ENCODE results near the gene CLTRN.

CLTRN gene

DNA sequence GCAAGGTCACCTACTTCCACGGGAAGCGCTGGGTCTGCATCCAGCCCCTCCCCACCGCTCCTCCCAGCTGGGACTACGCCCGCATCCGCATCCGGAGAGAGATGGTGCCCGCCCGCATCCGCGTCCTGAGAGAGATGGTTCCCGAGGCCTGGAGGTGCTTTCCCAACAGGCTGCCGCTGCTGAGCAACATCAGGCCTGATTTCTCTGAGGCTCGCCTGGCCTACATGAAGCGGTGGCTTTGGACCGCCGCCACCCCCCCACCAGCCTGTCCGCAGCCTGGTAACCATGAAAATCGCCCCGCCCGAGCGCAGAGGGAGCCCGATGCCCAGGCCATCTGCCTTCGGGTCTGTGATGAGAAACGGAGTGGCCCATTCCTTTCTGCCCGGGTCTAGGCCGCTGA is 18.1 kb downstream of the CLTRN start:
- DNase-seq: no peak

DNA sequence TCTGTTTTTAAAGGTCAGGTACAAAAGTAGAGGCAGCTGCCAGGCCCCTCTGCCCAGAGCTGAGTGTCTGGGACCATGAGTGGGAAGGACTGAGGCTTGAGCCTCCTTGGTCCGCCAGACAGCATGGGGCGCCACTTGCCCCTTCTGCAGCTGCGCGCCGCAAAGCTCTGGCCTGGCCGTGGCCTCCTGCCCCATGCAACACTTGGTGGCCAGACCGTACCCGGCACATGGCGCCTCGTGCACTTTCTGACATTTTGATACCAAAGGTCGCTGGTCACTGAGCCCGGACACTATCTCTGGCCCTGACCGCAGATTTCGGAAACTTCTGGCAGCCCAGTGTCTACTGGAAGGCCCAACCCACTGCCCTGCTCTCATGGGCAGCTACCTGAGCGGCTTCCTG is 18.6 kb downstream of the CLTRN start:
- DNase-seq: no peak

GRCh38 chrX:15645266-15645665 is 19.3 kb downstream of the CLTRN start:
- no peak for DNase-seq

DNA sequence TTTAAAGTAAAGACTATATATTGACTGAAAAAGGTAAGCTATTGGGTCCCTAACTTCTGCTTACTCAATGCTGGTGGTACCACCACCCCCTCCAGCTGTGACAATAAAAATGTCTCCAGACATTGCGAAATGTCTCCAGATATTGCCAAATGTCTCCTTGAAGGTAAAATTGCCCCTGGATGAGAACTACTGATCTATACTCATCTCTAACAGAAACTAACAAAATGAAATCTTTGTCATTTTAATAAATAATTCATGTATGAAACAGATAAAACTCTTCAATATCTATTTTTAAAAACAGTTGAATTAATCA is 20.1 kb downstream of the CLTRN start:
- DNase-seq: no peak

DNA sequence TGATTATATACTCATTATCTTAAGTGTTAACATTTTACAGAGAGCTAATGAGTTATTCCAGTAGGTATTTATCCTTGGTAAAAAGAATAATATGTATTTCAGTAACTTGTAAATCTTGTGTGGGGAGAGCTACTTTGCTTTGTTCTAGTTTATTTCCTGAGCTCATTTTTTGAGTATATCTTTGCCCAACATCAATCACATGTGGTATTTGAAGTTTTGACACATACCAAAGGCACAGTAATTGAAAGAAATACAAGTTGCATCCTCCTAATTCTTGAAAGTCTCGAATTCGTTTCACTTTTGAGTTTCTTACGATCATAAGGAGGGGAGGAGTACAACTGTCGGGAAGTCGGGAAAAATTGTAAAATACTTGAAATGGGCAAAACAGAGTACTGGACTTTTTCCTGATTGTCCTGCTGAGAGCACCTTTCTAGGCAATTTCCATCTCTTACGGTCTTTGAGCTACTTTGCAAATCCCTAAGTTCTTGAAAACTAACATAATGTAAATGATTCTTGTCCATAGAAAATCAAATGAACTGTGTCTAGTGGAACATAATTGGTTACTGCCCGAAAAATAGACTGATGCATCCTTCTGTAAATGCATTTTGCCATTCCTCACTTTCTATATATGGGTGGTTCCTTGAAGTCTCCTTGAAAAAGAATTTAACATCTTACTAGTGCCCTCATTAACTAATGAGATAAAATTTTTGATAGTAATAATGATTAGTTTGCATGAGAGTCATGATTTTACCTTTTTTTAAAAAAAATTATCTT is 20.6 kb downstream of the CLTRN start:
- DNase-seq: no peak

DNA sequence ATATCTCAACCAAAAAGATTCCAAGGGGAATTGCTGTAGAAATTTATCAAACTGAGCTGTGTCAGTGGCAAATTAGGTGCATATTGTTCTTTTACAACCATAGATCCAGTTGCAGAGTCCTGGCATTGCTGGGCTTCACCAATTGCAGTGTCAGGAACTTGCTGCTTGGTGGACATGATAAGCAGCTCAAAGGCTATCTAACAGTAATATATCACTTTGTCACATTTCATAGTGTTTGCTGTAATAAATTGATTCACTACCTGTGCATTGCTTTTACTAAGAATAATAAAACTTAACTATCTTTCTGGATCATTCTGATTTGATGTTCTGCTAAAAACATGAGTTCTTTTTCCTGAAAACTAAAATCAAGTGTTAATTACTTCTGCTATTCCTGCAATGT is 33.0 kb downstream of the CLTRN start:
- DNase-seq: no peak

GRCh38 chrX:15623054-15623453 is 41.6 kb downstream of the CLTRN start:
- no peak for DNase-seq

DNA sequence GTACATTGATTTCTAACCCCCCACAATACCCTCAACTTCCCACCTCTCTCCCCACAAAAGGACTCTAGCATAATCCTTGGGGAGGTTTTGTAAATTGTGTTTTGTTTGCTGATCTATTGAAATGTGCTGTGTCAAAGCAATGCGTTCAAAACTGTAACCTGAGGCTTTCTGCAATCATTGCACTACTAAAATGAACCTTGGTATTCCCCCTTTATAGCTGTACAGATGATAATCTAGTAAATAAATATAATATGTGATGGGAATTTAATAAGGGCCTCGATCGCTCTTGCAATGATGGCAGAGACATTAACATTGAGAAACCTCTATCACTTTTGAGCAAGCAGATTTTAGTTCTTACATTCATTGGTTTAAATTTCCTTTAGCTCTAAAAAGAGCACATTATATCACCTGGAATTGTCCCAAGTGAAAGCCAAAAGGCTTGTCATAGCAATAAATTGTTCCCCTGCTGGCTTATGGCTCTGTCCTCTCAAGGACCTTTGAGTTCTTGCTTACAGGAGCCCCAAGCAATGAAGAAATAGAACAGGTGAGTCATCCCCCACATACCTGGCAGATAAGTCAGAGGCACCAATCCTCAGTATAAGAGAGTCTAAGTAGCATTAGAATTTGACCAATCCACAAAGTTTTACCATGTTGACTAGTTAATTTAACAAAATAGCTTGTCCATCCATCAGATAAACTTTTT is 45.4 kb downstream of the CLTRN start:
- DNase-seq: peak; percentile 18

GRCh38 chrX:15617111-15617510 is 47.5 kb downstream of the CLTRN start:
- DNase-seq: no peak

DNA sequence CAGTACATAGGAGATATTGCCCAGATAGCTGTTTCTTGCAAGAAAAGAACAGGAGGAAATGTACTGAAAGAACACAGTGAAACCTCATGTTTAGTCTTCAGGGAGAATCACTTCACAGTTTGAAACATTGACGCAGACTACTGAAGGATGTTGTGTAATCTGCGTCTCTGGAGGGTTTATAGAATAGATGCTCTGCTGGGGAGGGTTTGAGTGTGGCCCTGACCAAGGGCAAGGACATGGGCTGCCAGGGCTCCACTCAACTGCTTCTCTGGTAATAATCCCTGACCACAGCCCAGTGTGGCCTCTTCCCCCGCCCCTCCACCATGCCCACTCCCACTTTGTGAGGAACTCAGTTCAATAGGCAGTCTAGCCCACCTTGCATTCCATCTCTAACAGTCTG is 48.1 kb downstream of the CLTRN start:
- no peak for DNase-seq

DNA sequence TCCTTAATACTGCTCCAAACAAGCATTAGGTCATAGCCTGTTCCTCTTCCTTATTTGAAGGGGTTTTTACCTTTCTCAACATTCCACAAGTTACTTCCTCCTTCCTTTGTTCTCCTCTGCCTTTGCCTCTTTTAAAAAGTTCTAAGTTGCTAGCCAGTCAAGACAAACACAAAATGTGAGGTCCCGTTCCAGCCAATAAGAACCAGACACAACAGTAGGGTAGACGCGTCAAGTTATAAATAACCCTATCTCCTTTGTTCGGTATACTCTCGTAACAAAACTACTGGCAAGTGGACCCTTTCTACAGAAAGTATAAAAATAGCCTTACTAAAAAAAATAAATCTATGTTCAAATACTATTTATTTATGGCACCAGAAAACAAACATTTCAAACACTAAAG is 57.5 kb downstream of the CLTRN start:
- DNase-seq: no peak

DNA sequence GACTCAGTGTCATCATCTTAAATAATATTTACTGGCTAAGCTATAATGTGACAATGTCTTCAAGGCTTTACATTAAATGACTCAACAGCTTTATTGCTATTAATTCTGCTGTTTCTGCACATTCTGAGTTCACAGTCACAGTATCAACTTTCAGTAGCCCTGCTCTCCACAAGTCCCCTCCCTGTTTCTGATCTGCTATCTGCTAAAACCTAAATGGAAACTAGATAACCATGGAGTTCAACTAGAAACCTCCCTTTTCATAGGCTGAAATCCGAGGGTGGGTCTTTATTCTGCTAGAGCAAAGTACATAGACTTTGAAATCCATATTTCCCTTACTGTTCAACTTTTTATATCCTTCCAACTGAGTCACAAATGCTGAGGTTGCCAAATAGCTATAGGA is 58.5 kb downstream of the CLTRN start:
- DNase-seq: no peak

GRCh38 chrX:15605226-15605625 is 59.4 kb downstream of the CLTRN start:
- DNase-seq: no peak

DNA sequence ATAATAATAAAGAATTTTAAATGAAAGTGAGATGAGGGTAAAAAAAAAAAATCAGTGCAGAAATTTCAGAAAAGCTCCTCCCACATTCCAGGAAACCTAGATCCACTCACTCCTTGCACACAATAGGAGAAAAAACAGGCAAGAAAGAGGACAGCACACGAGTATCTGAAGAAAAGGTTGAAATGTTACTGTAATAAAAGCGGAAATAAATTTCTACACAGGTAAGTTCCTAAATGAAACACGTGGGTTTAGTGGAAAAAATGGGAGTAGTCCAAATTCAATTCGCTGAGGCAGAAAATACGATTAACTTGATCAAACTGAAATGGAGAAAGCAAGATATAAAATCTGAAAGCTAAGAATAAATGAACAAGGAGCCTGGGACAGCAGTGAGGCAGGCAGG is 61.8 kb downstream of the CLTRN start:
- DNase-seq: no peak

DNA sequence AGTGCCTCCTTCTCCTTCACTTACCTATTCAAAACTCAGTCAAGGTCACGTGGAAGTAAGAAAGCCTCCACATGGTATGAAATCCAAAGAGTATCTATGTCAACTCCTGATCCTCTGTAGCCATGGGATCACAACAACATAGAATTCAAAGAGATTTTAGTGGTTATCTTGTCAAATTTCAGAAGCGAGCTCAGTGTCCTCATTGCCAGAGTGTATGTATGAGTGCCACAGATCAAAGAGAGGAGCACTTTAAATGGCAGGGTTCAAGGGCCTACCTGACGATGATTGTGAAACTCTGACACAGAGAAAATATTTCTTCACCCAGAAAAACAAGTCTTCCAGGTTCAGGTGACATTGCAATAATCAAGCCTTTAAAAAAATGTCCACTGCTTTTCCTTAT is 62.7 kb downstream of the CLTRN start:
- DNase-seq: no peak

DNA sequence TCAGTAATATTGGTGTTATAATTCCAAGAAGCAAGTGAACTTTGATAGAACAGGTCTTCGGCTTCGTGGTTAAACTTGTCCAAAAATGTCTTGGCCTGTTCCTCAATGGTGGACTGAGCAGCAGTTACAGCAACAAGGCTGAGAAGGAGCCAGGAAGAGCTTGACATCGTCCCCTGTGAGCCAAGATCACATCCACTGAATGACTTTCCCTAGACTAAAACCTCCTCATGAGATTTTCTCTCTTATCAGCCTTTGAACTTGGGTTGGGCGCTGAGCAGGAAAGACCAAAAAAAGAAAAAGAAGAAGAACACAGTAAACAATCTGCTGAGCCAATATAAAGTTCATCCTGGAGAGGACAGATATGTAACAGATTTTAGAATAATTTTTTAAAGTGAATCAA is 63.9 kb downstream of the CLTRN start, which contains the start of gene ACE2:
TSS of gene ACE2 (minus strand) at position 216 of the 400 bp plus-strand sequence. CDS start at position 167, 49 bp downstream.
- DNase-seq: no peak

- no peak for DNase-seq
Observed at GRCh38 chrX:15600049-15600448, 64.6 kb downstream of the CLTRN start.

DNA sequence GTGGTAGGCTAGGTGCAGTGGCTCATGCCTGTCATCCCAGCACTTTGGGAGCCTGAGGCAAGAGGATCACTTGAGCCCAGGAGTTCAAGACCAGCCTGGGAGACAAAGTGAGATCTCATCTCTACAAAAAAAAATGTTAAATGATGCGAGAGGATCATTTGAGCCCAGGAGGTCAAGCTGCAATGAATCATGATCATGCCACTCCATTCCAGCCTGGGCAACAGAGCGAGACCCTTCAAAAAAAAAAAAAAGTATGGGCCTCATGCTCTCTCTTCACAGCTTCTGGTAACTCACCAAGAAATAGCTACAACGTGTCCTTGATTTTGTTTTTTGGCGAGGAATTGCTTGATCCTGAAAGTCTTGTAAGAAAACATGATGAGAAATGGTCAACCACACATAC is 65.1 kb downstream of the CLTRN start:
- no peak for DNase-seq

GRCh38 chrX:15598026-15598425 is 66.6 kb downstream of the CLTRN start:
- DNase-seq: no peak

- no peak for DNase-seq
Observed at GRCh38 chrX:15594371-15594770, 70.2 kb downstream of the CLTRN start.

DNA sequence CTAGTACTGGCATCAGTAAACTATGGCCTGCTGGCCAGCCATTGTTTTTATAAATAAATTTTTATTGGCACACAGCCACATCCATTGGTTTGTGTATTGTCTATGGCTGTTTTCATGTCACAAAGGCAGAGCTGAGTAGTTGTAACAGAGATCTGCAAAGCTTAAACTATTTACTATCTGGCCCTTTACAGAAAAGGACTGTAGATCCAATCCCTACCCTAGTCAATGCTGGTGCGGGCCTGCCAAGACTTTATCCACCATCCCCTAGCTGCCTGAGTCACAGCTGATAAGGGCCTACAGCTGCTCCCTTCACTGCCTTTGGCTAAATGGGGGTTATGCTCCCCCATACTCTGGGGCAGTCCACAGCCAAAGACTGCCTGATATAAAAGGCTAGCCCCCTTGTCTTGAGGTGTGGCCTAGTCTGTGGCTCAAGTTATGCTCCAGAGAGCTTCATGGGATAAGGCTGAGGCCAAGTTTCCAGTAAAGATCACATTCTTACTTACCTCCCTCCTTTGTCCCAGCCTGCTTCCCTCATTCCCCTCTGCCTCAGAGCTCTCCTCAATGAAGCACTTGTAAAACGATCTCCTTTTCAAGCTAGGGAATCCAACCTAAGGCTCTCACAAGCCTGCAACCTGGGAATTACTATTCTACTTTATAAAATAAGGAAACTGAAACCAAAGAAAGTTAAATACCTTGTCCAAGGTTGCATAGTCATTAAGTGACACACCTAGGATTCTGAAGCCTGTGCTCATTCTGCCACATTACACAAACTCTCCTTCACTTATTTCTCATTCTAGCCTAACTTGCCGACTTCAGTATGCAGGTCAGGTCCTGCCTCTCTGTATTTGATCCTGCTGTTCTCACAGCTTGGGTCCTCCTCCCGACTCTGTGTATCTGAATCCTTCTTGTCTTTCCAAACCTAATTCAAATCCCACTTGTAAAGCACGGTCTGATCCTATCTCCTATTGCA is 84.5 kb downstream of the CLTRN start:
- no peak for DNase-seq

Data from fibroblast of skin of right biceps (primary cell).